K562 (cell line): ENCODE data around the gene HP. TPM values are rescaled to one million over a fixed set of nuclear protein-coding genes. Genes with fewer than 3 reads are reported as not detected.

Source experiments
- PHF20 ChIP-seq: fragments of 450-650 bp; IDR thresholded peaks from 2 replicates; pipeline ENCODE4 v1.6.1; 2018; ENCODE audit not compliant: partially characterized antibody
- polyA plus RNA-seq, 8 experiments: library from polyadenylated mRNA; depleted of rRNA in 4 of 8; stranded (reverse) in 5 of 8; unstranded in 3 of 8; fragments of >200 nt; fragmentation: Nextera tagmentation in 2 of 8; fragmentation: Illumina TruSeq in 1 of 8; extraction: Ambion mirVana in 2 of 8; extraction: Trizol in 1 of 8; gene quantifications; 2 replicates each; pipeline versions ENCODE4 v1.2.1 to v1.2.3, GENCODE V29; 2011 to 2014; ENCODE audit warnings: inconsistent platforms in 1 of 8, missing spikeins in 1 of 8
- total RNA-seq, 7 experiments: library from RNA; depleted of rRNA in 6 of 7; stranded (reverse); fragments of >200 nt in 6 of 7; fragmentation: Illumina TruSeq in 2 of 7; extraction: Trizol in 2 of 7; gene quantifications; 2 replicates each; pipeline versions ENCODE4 v1.2.1 to v1.2.3, GENCODE V29; 2011 to 2021; ENCODE audit warnings: low replicate concordance in 1 of 7
- TF ChIP-seq, protein P1 (sequence below), 2 experiments: fragments of 450-650 bp; IDR thresholded peaks; 2 replicates each; pipeline ENCODE4 v1.6.1; 2016; ENCODE audit warnings: mild to moderate bottlenecking in 2 of 2, borderline replicate concordance in 1 of 2, low read depth in 1 of 2, moderate library complexity in 1 of 2
- TF ChIP-seq, protein P2 (sequence below), 3 experiments: IDR thresholded peaks in 2 of 3; conservative IDR thresholded peaks in 1 of 3; 2 replicates each; pipeline ENCODE4 v1.5.1; 2011 to 2012; ENCODE audit warnings: low read length in 3 of 3, mild to moderate bottlenecking in 3 of 3, control low read depth in 2 of 3, improper control_type of control experiment in 1 of 3, inconsistent platforms in 1 of 3, low read depth in 1 of 3, mixed read lengths in 1 of 3, moderate library complexity in 1 of 3; ENCODE audit not compliant: insufficient read depth in 2 of 3

HP gene
- total and polyA plus RNA-seq, 9 of the 15 experiments (the other 6 are each of a cell fraction or from before 2014, with no cell fraction given) = 0.04 to 8.7 TPM; not detected in 7

DNA sequence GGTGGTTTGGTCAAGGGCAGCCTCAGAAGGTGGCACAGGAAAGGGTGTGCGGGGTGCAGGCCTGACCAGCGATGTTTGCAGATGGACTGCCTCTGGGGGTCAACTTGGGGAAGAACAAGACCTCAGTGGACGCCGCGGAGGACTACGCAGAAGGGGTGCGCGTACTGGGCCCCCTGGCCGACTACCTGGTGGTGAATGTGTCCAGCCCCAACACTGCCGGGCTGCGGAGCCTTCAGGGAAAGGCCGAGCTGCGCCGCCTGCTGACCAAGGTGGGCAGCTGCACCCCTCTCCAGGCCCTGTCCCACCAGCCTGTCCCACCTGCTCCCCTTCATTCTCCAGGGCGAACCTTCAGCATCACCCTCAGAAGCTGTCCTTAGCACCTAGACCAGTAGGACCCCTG is 33.3 kb upstream of the HP start (continued):
- TF ChIP-seq, protein P1, sequence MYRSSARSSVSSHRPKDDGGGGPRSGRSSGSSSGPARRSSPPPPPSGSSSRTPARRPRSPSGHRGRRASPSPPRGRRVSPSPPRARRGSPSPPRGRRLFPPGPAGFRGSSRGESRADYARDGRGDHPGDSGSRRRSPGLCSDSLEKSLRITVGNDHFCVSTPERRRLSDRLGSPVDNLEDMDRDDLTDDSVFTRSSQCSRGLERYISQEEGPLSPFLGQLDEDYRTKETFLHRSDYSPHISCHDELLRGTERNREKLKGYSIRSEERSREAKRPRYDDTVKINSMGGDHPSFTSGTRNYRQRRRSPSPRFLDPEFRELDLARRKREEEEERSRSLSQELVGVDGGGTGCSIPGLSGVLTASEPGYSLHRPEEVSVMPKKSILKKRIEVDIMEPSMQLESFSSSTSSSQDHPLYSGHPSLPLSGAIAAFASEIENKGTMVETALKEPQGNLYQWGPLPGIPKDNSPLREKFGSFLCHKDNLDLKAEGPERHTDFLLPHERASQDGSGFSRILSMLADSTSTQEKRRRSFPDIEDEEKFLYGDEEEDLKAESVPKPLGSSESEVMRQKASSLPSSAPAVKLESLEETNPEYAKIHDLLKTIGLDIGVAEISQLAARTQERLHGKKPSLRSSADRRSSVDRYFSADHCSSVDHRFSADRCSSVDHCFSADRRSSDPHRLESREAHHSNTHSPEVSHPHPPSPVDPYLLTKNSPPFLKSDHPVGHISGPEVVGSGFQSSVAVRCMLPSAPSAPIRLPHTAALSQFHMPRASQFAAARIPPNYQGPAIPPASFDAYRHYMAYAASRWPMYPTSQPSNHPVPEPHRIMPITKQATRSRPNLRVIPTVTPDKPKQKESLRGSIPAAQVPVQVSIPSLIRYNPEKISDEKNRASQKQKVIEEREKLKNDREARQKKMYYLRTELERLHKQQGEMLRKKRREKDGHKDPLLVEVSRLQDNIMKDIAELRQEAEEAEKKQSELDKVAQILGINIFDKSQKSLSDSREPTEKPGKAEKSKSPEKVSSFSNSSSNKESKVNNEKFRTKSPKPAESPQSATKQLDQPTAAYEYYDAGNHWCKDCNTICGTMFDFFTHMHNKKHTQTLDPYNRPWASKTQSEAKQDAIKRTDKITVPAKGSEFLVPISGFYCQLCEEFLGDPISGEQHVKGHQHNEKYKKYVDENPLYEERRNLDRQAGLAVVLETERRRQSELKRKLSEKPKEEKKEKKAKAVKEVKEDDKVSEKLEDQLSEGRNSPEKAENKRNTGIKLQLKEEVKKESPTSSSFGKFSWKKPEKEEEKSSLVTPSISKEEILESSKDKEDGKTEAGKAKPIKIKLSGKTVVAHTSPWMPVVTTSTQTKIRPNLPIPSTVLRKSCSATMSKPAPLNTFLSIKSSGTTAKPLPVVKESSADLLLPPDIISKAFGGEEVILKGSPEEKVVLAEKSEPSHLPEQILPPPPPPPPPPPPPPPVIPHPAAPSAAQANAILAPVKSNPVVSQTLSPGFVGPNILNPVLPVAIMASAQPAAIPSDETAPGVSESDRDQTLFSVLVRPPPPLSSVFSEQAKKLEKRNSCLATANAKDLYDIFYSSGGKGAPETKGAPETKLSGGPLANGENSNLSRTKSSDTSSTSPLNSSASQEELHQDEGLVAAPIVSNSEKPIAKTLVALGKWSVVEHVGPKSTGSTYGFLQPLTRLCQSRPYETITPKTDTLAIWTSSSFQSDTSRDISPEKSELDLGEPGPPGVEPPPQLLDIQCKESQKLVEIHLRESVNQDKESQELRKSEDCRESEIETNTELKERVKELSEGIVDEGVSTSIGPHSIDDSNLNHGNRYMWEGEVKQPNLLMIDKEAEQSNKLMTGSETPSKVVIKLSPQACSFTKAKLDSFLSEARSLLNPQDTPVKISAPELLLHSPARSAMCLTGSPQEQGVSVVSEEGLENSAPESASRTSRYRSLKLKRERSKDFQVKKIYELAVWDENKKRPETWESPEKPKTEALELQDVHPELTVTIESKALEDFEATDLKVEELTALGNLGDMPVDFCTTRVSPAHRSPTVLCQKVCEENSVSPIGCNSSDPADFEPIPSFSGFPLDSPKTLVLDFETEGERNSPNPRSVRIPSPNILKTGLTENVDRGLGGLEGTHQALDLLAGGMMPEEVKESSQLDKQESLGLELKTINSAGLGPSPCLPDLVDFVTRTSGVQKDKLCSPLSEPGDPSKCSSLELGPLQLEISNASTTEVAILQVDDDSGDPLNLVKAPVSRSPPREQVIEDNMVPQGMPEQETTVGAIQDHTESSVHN (IDR thresholded peaks at IDR 0.05; ENCODE audit: borderline replicate concordance in 1 of 2, low read depth in 1 of 2) = no peak
- TF ChIP-seq, protein P2, sequence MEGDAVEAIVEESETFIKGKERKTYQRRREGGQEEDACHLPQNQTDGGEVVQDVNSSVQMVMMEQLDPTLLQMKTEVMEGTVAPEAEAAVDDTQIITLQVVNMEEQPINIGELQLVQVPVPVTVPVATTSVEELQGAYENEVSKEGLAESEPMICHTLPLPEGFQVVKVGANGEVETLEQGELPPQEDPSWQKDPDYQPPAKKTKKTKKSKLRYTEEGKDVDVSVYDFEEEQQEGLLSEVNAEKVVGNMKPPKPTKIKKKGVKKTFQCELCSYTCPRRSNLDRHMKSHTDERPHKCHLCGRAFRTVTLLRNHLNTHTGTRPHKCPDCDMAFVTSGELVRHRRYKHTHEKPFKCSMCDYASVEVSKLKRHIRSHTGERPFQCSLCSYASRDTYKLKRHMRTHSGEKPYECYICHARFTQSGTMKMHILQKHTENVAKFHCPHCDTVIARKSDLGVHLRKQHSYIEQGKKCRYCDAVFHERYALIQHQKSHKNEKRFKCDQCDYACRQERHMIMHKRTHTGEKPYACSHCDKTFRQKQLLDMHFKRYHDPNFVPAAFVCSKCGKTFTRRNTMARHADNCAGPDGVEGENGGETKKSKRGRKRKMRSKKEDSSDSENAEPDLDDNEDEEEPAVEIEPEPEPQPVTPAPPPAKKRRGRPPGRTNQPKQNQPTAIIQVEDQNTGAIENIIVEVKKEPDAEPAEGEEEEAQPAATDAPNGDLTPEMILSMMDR (IDR thresholded peaks at IDR 0.05 in 2 of 3, conservative IDR thresholded peaks at IDR 0.05 in 1 of 3; ENCODE audit: insufficient read depth in 2 of 3, low read depth in 1 of 3, low read length in 3 of 3) = peak; percentile 31 to 43 (median 40); a peak in 4 of 6 replicates
- no peak for TF ChIP-seq PHF20
